Endothelial cell of umbilical vein (primary cell): ENCODE data around the gene SLC25A45. TPM values are rescaled to one million over a fixed set of nuclear protein-coding genes. Genes with fewer than 3 reads are reported as not detected.

ENCODE experiments used
- BruUV-seq: library from RNA; stranded (reverse); fragments of 400-500 nt; replicated peaks from 2 replicates; lab custom pipeline; 2021; lab: Mats Ljungman, UMichigan
- CTCF ChIA-PET: fragments of 300-600, 350-600 bp; sonication (Branson Sonifier 250); formaldehyde crosslinking; loops from one replicate; lab custom pipeline; 2021; ENCODE audit warnings: antibody characterized with exemption, inconsistent platforms; lab: Charles Lee
- POLR2A ChIA-PET: fragments of 300-600, 350-600 bp; sonication (Branson Sonifier 250); formaldehyde crosslinking; loops from one replicate; lab custom pipeline; 2021; ENCODE audit warnings: antibody characterized with exemption, inconsistent platforms; lab: Charles Lee
- DNase-seq: peaks from one replicate; pipeline ENCODE4 v3.0.0-alpha.2; 2011; ENCODE audit warnings: low read depth, low spot score
- FAIRE-seq: peaks from 2 replicates; lab custom pipeline; 2011; peaks lifted over from hg19 to GRCh38; lab: Jason Lieb, UNC
- H2AFZ ChIP-seq: 2 replicates; pipeline ENCODE4 v1.6.0; 2012; ENCODE audit warnings: low read depth, low read length, control low read depth, inconsistent platforms
- H3K27ac ChIP-seq: 2 replicates; pipeline ENCODE4 v1.5.1; 2011; ENCODE audit warnings: low read depth, mild to moderate bottlenecking, control low read depth, low read length, moderate library complexity; ENCODE audit not compliant: insufficient read depth
- H3K27me3 ChIP-seq, 2 experiments: 2 replicates each; pipeline versions ENCODE4 v1.6.0 to v1.6.1; 2011; ENCODE audit warnings: low read length in 2 of 2, mixed read lengths in 1 of 2; ENCODE audit not compliant: control insufficient read depth in 2 of 2, insufficient read depth in 2 of 2
- H3K36me3 ChIP-seq, 2 experiments: 2 replicates in 1 of 2; 3 replicates in 1 of 2; pipeline ENCODE4 v1.5.1; 2011; ENCODE audit warnings: low read length in 2 of 2, mild to moderate bottlenecking in 1 of 2, moderate library complexity in 1 of 2; ENCODE audit not compliant: control insufficient read depth in 2 of 2, insufficient read depth in 2 of 2; ENCODE audit errors: extremely low read depth in 1 of 2
- H3K4me1 ChIP-seq: 3 replicates; pipeline ENCODE4 v1.5.1; 2011; ENCODE audit warnings: mild to moderate bottlenecking, low read length; ENCODE audit not compliant: control insufficient read depth, insufficient read depth; ENCODE audit errors: extremely low read depth
- H3K4me2 ChIP-seq: 2 replicates; pipeline ENCODE4 v1.6.1; 2011; ENCODE audit warnings: low read length, control low read depth, mixed read lengths; ENCODE audit not compliant: insufficient read depth
- H3K4me3 ChIP-seq, 3 experiments: fragments of 200-600 bp in 1 of 3; sonication (generic), shearing (Covaris generic) in 1 of 3; replicated peaks in 1 of 3; 2 replicates each; pipeline ENCODE4 v1.5.1; 2011 to 2016; ENCODE audit warnings: control low read depth in 3 of 3, low read length in 3 of 3, mild to moderate bottlenecking in 2 of 3, inconsistent platforms in 1 of 3, low read depth in 1 of 3, moderate library complexity in 1 of 3; ENCODE audit not compliant: insufficient read depth in 1 of 3
- H3K79me2 ChIP-seq: 2 replicates; pipeline ENCODE4 v1.6.0; 2012; ENCODE audit warnings: low read length, inconsistent platforms; ENCODE audit not compliant: control insufficient read depth, insufficient read depth
- H3K9ac ChIP-seq: replicated peaks from 2 replicates; pipeline ENCODE3; 2011; ENCODE audit warnings: low read length, control low read depth; ENCODE audit not compliant: insufficient read depth; ENCODE audit errors: extremely low read depth
- H3K9me1 ChIP-seq: replicated peaks from 3 replicates; pipeline ENCODE4 v1.6.0; 2011; ENCODE audit warnings: mild to moderate bottlenecking, low read length; ENCODE audit not compliant: control insufficient read depth, insufficient read depth; ENCODE audit errors: extremely low read depth
- H3K9me3 ChIP-seq: replicated peaks from 2 replicates; pipeline ENCODE4 v1.5.1; 2012; ENCODE audit warnings: low read length, inconsistent platforms; ENCODE audit not compliant: control insufficient read depth, insufficient read depth
- H4K20me1 ChIP-seq: replicated peaks from 2 replicates; pipeline ENCODE3; 2011; ENCODE audit warnings: mild to moderate bottlenecking, low read length; ENCODE audit not compliant: control insufficient read depth, insufficient read depth; ENCODE audit errors: extremely low read depth
- CTCF ChIP-seq, 2 donors: IDR thresholded peaks; 1 replicate in 1 of 2; 2 replicates in 1 of 2; pipeline ENCODE4 v1.5.1; 2011; ENCODE audit warnings: low read length in 2 of 2, mild to moderate bottlenecking in 2 of 2, moderate library complexity in 2 of 2, control low read depth in 1 of 2, inconsistent platforms in 1 of 2, low read depth in 1 of 2; ENCODE audit not compliant: insufficient read depth in 1 of 2; ENCODE audit errors: extremely low read depth in 1 of 2
- EZH2 ChIP-seq: IDR thresholded peaks from 2 replicates; pipeline ENCODE4 v1.6.1; 2012; ENCODE audit warnings: borderline replicate concordance, low read depth, mild to moderate bottlenecking, moderate library complexity, low read length, inconsistent platforms; ENCODE audit not compliant: severe bottlenecking
- FOS ChIP-seq: IDR thresholded peaks from 2 replicates; pipeline ENCODE4 v1.6.1; 2011; ENCODE audit warnings: mild to moderate bottlenecking, low read length, moderate library complexity, borderline replicate concordance; ENCODE audit not compliant: insufficient read depth
- JUN ChIP-seq: IDR thresholded peaks from 2 replicates; pipeline ENCODE4 v1.6.1; 2011; ENCODE audit warnings: borderline replicate concordance, low read depth; ENCODE audit not compliant: insufficient read length, insufficient read depth
- POLR2A ChIP-seq: IDR thresholded peaks from 2 replicates; pipeline ENCODE4 v1.6.1; 2012; ENCODE audit warnings: low read depth, mild to moderate bottlenecking, control low read depth, low read length
- dilution Hi-C: fragments of 300-500 bp; cut with MboI; formaldehyde crosslinking; loops from one replicate; pipeline ENCODE4 v1.15.0; 2019; ENCODE audit warnings: low sequenced_read_pairs; ENCODE audit not compliant: extremely low pct_ligation_motif_present
- intact Hi-C: fragments of 100-400 bp; cut with micrococcal nuclease; formaldehyde crosslinking; loops from one replicate; pipeline ENCODE4 v1.10.0; 2022
- polyA plus RNA-seq, 4 experiments: library from polyadenylated mRNA; depleted of rRNA in 3 of 4; stranded (reverse) in 3 of 4; unstranded in 1 of 4; fragments of >200 nt; gene quantifications; 2 replicates each; pipeline versions ENCODE4 v1.2.1 to v1.2.3, GENCODE V29; 2011 to 2012; ENCODE audit warnings: missing spikeins in 1 of 4
- total RNA-seq: library from RNA; stranded (reverse); gene quantifications from 2 replicates; pipeline ENCODE4 v1.2.3, GENCODE V29; 2021
- TF ChIP-seq, protein P1 (sequence below): IDR thresholded peaks from 2 replicates; pipeline ENCODE4 v1.6.1; 2011; ENCODE audit not compliant: insufficient read depth, insufficient read length

Gene SLC25A45
- total and polyA plus RNA-seq, 2 donors (not counting 3 experiments of a cell fraction or from before 2014, with no cell fraction given): 1.2 to 3.1 TPM

GRCh38 chr11:65424205-65425104 is 42.0 kb upstream of the SLC25A45 start:
- Histone ChIP-seq H3K27me3 (no peaks in the 10 kb centered on the region), H3K4me2 (peak overlapping the region; percentile 91), H2AFZ (no peak overlapping the region), H3K4me1 (peaks cover 47% of the 10 kb centered on the region), H3K9me3 (no peaks in the 10 kb centered on the region), H4K20me1 (no peaks in the 10 kb centered on the region), H3K27ac (peak overlapping the region; percentile 99), H3K9me1 (no peaks in the 10 kb centered on the region), H3K4me3 (peak overlapping the region; percentile 52 to 95 (median 67)), H3K79me2 (peaks cover 79% of the 10 kb centered on the region), H3K36me3 (peaks cover 4 to 8% of the 10 kb centered on the region in 2 experiments), H3K9ac (peak overlapping the region; percentile 98)
- intact Hi-C loops (no loop called here), dilution Hi-C loops (no loop called here)
- DNase-seq (peak; percentile 34), FAIRE-seq (no peak)
- ChIA-PET CTCF (interaction anchor here (0.7 to 1.2 kb wide), 2 partner anchors 9 to 75 kb away, joined by 3 read pairs; partner anchors contain the start of gene MALAT1), POLR2A (interaction anchor here (0.6 to 10.0 kb wide), 9 partner anchors 9 to 82 kb away, joined by 3 to 127 read pairs (median 9); partner anchors contain the start of genes MALAT1 and SLC25A45)
- TSS peak; percentile 26 for BruUV-seq
- TF ChIP-seq EZH2 (no peak), POLR2A (peak; percentile 63), JUN (no peak), FOS (no peak), CTCF (IDR thresholded peaks at IDR 0.05; ENCODE audit: extremely low read depth in 1 of 2, insufficient read depth in 1 of 2, low read depth in 1 of 2, low read length in 2 of 2) (no peak)
- TF ChIP-seq, protein P1, sequence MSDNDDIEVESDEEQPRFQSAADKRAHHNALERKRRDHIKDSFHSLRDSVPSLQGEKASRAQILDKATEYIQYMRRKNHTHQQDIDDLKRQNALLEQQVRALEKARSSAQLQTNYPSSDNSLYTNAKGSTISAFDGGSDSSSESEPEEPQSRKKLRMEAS: no peak
